C4-2B (cell line): Measurements from ENCODE around the gene NECAB3.

Source experiments
- H3K27ac ChIP-seq: fragments of 450-650 bp; 2 replicates; pipeline ENCODE4 v1.5.1; 2017
- ZFX ChIP-seq: fragments of 450-650 bp; IDR thresholded peaks from 2 replicates; pipeline ENCODE4 v1.6.1; 2017
- TF ChIP-seq, protein P1 (sequence below): fragments of 450-650 bp; conservative IDR thresholded peaks from 2 replicates; pipeline ENCODE4 v1.5.1; 2017; ENCODE audit warnings: mild to moderate bottlenecking

Gene NECAB3, protein sequence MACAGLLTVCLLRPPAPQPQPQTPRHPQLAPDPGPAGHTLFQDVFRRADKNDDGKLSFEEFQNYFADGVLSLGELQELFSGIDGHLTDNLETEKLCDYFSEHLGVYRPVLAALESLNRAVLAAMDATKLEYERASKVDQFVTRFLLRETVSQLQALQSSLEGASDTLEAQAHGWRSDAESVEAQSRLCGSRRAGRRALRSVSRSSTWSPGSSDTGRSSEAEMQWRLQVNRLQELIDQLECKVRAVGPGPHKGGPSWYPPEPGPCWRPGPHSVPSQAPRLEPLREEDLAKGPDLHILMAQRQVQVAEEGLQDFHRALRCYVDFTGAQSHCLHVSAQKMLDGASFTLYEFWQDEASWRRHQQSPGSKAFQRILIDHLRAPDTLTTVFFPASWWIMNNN

GRCh38 chr20:33674294-33675135, at the start of gene NECAB3:
Gene NECAB3 (minus strand): TSS chr20:33674428. CDS start chr20:33674352, 76 bp downstream.
- peak; percentile 24; the same call in 1 of the 2 replicates for TF ChIP-seq ZFX
- TF ChIP-seq, protein P1, sequence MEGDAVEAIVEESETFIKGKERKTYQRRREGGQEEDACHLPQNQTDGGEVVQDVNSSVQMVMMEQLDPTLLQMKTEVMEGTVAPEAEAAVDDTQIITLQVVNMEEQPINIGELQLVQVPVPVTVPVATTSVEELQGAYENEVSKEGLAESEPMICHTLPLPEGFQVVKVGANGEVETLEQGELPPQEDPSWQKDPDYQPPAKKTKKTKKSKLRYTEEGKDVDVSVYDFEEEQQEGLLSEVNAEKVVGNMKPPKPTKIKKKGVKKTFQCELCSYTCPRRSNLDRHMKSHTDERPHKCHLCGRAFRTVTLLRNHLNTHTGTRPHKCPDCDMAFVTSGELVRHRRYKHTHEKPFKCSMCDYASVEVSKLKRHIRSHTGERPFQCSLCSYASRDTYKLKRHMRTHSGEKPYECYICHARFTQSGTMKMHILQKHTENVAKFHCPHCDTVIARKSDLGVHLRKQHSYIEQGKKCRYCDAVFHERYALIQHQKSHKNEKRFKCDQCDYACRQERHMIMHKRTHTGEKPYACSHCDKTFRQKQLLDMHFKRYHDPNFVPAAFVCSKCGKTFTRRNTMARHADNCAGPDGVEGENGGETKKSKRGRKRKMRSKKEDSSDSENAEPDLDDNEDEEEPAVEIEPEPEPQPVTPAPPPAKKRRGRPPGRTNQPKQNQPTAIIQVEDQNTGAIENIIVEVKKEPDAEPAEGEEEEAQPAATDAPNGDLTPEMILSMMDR = no peak
- H3K27ac ChIP-seq = peak within 1 kb of the TSS; percentile 92

GRCh38 chr20:33721391-33722140, 47.3 kb upstream of the NECAB3 start:
- no peak overlapping the region for H3K27ac ChIP-seq
- TF ChIP-seq ZFX = no peak
- TF ChIP-seq, protein P1 = no peak

DNA sequence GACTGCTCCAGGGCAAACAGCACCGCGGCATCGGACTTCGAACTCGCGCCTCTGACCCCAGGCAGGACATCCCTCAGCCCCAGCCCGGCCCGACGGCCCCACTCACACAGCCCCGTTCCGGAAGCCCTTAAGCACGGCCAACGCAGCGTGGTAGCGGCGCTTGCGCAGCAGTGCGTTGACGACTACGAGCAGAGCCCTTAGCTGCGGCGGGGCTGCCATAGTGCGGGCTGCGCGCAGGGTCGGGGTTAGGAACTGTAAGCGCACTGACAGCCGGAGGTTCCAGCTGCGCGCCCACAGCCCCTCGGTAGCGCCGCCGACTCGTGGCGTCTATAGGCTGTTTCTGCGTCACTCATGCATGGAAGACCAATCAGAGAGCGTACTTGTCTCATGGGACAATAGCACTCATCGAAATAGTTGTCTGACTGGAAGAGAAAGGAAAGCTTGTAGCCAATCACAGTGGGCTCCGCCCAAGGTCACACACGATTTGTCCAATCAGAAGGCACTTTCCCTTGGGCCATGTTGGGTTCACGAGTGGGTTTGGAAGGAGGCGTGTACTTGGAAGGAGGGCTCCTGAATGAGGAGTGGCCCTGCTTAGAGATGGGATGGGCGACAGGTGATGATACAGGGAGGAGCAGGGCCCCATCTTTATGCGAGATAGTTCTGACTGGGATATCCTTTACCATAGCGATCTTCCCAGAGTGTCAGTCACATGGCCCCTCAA, 45.9 kb upstream of the NECAB3 start, which contains the start of gene PXMP4:
Gene PXMP4, minus strand, starts transcription at position 322 of the 721 bp plus-strand sequence. Its CDS starts 103 bp downstream, at position 219.
- no peak for TF ChIP-seq ZFX
- TF ChIP-seq, protein P1 = no peak
- peak within 1 kb of the TSS; percentile 74 for H3K27ac ChIP-seq

- H3K27ac ChIP-seq = peak overlapping the region; percentile 74
- TF ChIP-seq, protein P1 = no peak
- no peak for TF ChIP-seq ZFX
Observed at GRCh38 chr20:33719277-33719988, 45.2 kb upstream of the NECAB3 start.

DNA sequence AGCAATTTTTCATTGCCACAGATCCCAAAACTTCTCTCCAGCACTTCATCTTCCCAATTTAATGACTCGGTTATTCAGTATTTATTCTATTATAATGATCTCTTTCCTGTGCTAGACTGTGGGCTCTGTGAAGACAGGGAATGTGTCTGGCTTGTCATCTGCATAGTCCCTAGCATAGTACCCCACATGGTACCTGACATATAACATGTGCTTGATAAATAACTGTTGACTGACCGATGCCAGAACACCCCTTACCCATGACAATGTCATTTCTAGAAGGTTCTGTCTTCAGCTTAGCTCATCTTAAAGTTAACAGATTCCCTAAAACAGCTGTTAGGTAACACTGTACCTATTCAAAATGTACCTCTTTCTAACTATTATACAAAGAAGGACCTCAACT, 42.3 kb upstream of the NECAB3 start:
- H3K27ac ChIP-seq = no peak overlapping the region
- no peak for TF ChIP-seq ZFX
- TF ChIP-seq, protein P1 = no peak

GRCh38 chr20:33713865-33714367, 39.7 kb upstream of the NECAB3 start:
- H3K27ac ChIP-seq = no peak overlapping the region
- no peak for TF ChIP-seq ZFX
- TF ChIP-seq, protein P1 = no peak
